Nephron progenitor cell (in vitro differentiated cells): ENCODE results near the gene ITGAE.
A peak's percentile ranks its signal among the peaks of the same experiment; 100 is the strongest.

Experiments
- DNase-seq: peaks from one replicate; pipeline ENCODE4 v3.0.0; 2021
- H3K27ac Mint-ChIP-seq: 2 replicates; pipeline ENCODE4 v1.8.0; 2021; ENCODE audit warnings: mild to moderate bottlenecking, moderate library complexity, mixed read lengths
- H3K27me3 Mint-ChIP-seq: 2 replicates; pipeline ENCODE4 v1.8.0; 2021; ENCODE audit warnings: mild to moderate bottlenecking, low read depth, mixed read lengths; ENCODE audit not compliant: poor library complexity
- H3K36me3 Mint-ChIP-seq: 2 replicates; pipeline ENCODE4 v1.8.0; 2021; ENCODE audit warnings: low read depth, mixed read lengths
- H3K4me1 Mint-ChIP-seq: 2 replicates; pipeline ENCODE4 v1.8.0; 2021; ENCODE audit warnings: mixed read lengths
- H3K4me3 Mint-ChIP-seq: 2 replicates; pipeline ENCODE4 v1.8.0; 2021; ENCODE audit warnings: mild to moderate bottlenecking, moderate library complexity, mixed read lengths
- H3K9me3 Mint-ChIP-seq: 2 replicates; pipeline ENCODE4 v1.8.0; 2021; ENCODE audit warnings: mild to moderate bottlenecking, moderate library complexity, mixed read lengths
- CTCF ChIP-seq: fragments of 200-600 bp; sonication (generic); IDR thresholded peaks from 2 replicates; pipeline ENCODE4 v1.5.0; 2021; ENCODE audit warnings: antibody characterized with exemption

Gene ITGAE

DNA sequence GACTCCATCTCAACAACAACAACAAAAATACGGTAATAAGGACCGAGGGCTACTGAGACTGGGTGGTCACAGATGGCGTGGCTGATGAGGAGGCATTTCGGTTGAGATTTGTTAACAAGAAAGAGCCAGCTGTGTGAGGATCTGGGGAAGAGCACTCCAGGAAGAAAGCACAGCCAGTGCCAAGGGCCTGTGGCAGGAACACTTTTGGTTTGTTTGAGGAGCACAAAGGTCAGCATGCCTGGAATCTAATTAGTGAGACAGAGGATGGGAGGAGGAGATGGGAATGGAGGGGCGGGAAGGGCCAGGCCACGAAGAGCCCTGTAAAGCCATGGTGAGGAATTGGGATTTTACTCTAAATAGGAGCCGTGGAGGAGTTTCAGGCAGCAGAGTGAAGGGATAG is 52.4 kb downstream of the ITGAE start:
- H3K9me3 Mint-ChIP-seq = no peaks in the 10 kb centered on the region
- DNase-seq = no peak
- peaks cover 15% of the 10 kb centered on the region for H3K4me1 Mint-ChIP-seq
- TF ChIP-seq CTCF = no peak
- no peak overlapping the region for H3K4me3 Mint-ChIP-seq
- H3K27ac Mint-ChIP-seq = peak overlapping the region; percentile 89
- peaks cover 14% of the 10 kb centered on the region for H3K27me3 Mint-ChIP-seq
- H3K36me3 Mint-ChIP-seq = no peaks in the 10 kb centered on the region

DNA sequence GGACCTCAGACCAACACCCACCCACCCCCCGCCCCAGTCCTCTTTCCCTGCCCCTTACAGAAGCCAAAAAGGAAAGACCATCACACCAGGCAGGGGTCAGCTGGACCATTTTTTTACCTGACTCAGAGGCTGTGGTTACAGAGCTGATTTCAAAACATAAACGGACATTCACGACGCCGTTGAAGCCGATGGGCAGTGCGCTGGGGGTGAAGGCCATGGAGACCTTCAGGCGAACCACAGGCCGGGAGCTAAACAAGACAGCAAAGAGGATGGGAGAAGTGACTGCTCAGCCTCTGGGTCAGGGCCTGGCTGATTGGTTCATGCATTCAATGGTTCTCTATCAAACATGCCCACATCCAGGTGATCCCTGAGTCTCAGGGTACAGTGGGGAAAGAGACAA is 53.2 kb downstream of the ITGAE start:
- peaks cover 11% of the 10 kb centered on the region for H3K27me3 Mint-ChIP-seq
- TF ChIP-seq CTCF = no peak
- no peak overlapping the region for H3K4me3 Mint-ChIP-seq
- no peaks in the 10 kb centered on the region for H3K9me3 Mint-ChIP-seq
- H3K36me3 Mint-ChIP-seq = no peaks in the 10 kb centered on the region
- no peak for DNase-seq
- no peak overlapping the region for H3K27ac Mint-ChIP-seq
- H3K4me1 Mint-ChIP-seq = peaks cover 15% of the 10 kb centered on the region

- Mint-ChIP-seq H3K9me3 (no peaks in the 10 kb centered on the region), H3K4me1 (peaks cover 17% of the 10 kb centered on the region), H3K27ac (no peak overlapping the region), H3K36me3 (no peaks in the 10 kb centered on the region), H3K4me3 (no peak overlapping the region), H3K27me3 (peaks cover 11% of the 10 kb centered on the region)
- TF ChIP-seq CTCF = no peak
- no peak for DNase-seq
Measured at GRCh38 chr17:3745071-3745470, 55.9 kb downstream of the ITGAE start.

DNA sequence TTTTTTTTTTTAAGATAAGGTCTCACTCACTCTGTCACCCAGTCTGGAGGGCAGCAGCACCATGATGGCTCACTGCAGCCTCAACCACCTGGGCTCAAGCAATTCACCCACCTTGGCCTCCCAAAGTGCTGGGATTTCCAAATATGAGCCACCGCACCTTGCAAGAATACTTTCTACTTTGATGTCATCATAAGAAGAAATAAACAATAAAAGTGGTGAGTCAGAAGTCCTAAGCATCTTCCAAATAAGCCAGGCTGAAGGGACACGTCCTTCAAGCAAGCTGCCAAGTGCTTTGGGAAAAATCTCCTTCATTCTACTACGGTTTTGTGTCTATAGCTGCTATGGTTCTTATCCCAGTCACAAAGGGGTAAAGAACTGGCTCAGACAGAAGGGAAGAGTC is 57.0 kb downstream of the ITGAE start:
- DNase-seq = no peak
- Mint-ChIP-seq H3K27me3 (peaks cover 16% of the 10 kb centered on the region), H3K36me3 (no peaks in the 10 kb centered on the region), H3K4me1 (peaks cover 25% of the 10 kb centered on the region), H3K9me3 (no peaks in the 10 kb centered on the region), H3K27ac (no peak overlapping the region), H3K4me3 (no peak overlapping the region)
- TF ChIP-seq CTCF = no peak

GRCh38 chr17:3740611-3741073 is 60.3 kb downstream of the ITGAE start:
- Mint-ChIP-seq H3K4me3 (no peak overlapping the region), H3K9me3 (no peaks in the 10 kb centered on the region), H3K27me3 (peaks cover 22% of the 10 kb centered on the region), H3K36me3 (no peaks in the 10 kb centered on the region), H3K4me1 (peaks cover 25% of the 10 kb centered on the region), H3K27ac (no peak overlapping the region)
- DNase-seq = no peak
- no peak for TF ChIP-seq CTCF

DNA sequence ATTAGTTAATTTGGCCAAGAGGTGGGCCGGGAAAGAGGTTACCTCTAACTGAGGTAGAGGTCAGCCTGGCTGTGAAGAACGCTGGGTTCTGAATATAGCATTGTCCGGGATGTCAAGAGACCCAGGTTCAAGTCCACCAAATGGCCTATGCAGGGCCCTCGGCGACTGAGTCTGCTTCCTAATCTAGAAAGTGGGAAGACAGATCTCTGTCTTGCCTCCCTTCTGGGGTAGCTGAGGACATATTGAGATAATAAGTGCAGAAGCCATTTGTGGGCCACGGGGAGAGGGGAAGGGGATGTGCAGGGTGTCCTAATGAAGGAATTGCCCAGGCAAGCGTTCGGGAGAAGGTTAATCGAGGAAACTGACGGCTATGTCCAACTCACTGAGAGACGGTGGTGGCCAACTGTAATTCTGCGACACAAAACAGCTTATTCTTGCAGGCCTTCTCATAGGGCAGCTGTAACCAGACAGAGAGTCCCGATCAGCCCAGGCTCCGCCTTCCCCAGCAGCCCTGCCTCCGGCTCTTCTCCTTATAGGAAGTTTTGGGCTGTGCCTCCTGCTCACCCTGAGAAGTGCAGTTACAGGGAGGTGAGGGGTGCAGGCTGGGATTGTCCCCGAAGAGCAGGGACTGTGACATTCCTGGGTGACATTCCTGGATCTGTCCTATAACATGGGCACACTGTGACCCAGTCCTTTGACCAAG is 61.4 kb downstream of the ITGAE start:
- H3K27ac Mint-ChIP-seq = peak overlapping the region; percentile 46

More for the DNA sequence above, 61.4 kb downstream of the ITGAE start:
- H3K9me3 Mint-ChIP-seq = no peaks in the 10 kb centered on the region
- no peak for TF ChIP-seq CTCF
- peaks cover 22% of the 10 kb centered on the region for H3K27me3 Mint-ChIP-seq
- peaks cover 25% of the 10 kb centered on the region for H3K4me1 Mint-ChIP-seq
- H3K36me3 Mint-ChIP-seq = no peaks in the 10 kb centered on the region
- no peak overlapping the region for H3K4me3 Mint-ChIP-seq
- no peak for DNase-seq
